ENCODE results near the gene FBLN7.

FBLN7 gene

DNA sequence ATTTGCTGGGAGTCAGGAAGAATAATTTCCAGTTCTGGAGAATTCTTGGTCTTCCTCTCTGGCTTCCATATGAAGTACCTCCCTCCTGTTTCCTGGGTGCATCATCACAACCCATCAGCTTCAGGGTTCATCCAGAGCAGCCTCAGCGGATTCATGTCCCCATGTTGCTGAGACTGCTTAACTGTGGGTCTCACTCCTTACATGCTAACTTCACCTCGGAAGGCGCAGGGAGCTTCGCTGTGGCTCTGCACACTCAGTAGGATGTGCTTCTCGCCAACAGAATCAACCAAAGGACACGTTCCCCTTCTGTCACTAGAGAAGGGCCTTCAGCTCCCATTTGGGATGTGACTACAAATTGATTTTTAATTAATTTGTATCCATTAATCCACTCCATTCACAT is 24.2 kb downstream of the FBLN7 start:
- ChIA-PET CTCF (interaction anchor here (0.6 kb wide), 1 partner anchor 261 kb away, joined by 3 read pairs; no protein-coding TSS in a partner anchor), POLR2A (no interaction called here)
- H3K27ac ChIP-seq (ENCODE audit: extremely low read depth, low read depth, low read length), result no peak overlapping the region

DNA sequence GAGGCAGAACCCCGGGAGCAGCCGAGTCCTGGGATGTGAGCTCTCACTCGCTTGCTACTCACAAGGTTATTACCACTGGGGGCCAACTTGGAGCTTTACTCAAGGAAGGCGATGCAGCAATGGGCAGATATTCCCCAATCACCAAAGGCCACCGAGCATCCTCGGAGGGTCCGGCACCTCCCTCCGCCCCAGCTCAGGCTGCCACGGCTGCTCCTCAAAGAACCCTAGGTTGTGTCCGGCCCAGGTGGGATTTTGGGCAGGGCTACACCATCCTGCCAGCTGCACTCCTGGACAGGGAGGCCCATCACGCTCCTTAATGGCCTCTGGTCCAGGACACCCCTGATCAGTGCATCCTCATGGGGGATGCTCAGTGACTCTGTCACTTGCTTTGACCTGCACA is 24.8 kb downstream of the FBLN7 start:
- no peak for TF ChIP-seq OVOL3 (tag by site-specific recombination; IDR thresholded peaks at IDR 0.05)
- TF ChIP-seq GLI4 (tag by site-specific recombination; IDR thresholded peaks at IDR 0.05), result no peak
- no peak for TF ChIP-seq ZNF701 (tag by site-specific recombination; IDR thresholded peaks at IDR 0.05)
- no peak for TF ChIP-seq HOXD13 (CRISPR knock-in tag; IDR thresholded peaks at IDR 0.05; ENCODE audit: borderline replicate concordance)
- TF ChIP-seq ZXDB (tag by site-specific recombination; IDR thresholded peaks at IDR 0.05), result no peak
- TF ChIP-seq ZNF140 (tag by site-specific recombination; IDR thresholded peaks at IDR 0.05), result no peak
- no peak for TF ChIP-seq SP3 (tag by site-specific recombination; IDR thresholded peaks at IDR 0.05)
- TF ChIP-seq ZSCAN30 (tag by site-specific recombination; IDR thresholded peaks at IDR 0.05), result no peak
- TF ChIP-seq ZNF138 (tag by site-specific recombination; IDR thresholded peaks at IDR 0.05; ENCODE audit: borderline replicate concordance), result no peak
- TF ChIP-seq ZNF549 (tag by site-specific recombination; IDR thresholded peaks at IDR 0.05), result no peak
- TF ChIP-seq ZNF473 (tag by site-specific recombination; IDR thresholded peaks at IDR 0.05), result no peak
- TF ChIP-seq, protein P1, sequence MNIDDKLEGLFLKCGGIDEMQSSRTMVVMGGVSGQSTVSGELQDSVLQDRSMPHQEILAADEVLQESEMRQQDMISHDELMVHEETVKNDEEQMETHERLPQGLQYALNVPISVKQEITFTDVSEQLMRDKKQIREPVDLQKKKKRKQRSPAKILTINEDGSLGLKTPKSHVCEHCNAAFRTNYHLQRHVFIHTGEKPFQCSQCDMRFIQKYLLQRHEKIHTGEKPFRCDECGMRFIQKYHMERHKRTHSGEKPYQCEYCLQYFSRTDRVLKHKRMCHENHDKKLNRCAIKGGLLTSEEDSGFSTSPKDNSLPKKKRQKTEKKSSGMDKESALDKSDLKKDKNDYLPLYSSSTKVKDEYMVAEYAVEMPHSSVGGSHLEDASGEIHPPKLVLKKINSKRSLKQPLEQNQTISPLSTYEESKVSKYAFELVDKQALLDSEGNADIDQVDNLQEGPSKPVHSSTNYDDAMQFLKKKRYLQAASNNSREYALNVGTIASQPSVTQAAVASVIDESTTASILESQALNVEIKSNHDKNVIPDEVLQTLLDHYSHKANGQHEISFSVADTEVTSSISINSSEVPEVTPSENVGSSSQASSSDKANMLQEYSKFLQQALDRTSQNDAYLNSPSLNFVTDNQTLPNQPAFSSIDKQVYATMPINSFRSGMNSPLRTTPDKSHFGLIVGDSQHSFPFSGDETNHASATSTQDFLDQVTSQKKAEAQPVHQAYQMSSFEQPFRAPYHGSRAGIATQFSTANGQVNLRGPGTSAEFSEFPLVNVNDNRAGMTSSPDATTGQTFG (tag by site-specific recombination; IDR thresholded peaks at IDR 0.05; ENCODE audit: borderline replicate concordance), result no peak
- no peak for TF ChIP-seq ZNF514 (tag by site-specific recombination; IDR thresholded peaks at IDR 0.05)
- no peak for TF ChIP-seq MEIS1 (CRISPR knock-in tag; IDR thresholded peaks at IDR 0.05; ENCODE audit: borderline replicate concordance)
- TF ChIP-seq SALL2 (tag by site-specific recombination; IDR thresholded peaks at IDR 0.05; ENCODE audit: borderline replicate concordance), result no peak
- TF ChIP-seq ZNF341 (tag by site-specific recombination; IDR thresholded peaks at IDR 0.05; ENCODE audit: low read depth), result no peak
- no peak for TF ChIP-seq ZNF521 (tag by site-specific recombination; IDR thresholded peaks at IDR 0.05)
- TF ChIP-seq, protein P2, sequence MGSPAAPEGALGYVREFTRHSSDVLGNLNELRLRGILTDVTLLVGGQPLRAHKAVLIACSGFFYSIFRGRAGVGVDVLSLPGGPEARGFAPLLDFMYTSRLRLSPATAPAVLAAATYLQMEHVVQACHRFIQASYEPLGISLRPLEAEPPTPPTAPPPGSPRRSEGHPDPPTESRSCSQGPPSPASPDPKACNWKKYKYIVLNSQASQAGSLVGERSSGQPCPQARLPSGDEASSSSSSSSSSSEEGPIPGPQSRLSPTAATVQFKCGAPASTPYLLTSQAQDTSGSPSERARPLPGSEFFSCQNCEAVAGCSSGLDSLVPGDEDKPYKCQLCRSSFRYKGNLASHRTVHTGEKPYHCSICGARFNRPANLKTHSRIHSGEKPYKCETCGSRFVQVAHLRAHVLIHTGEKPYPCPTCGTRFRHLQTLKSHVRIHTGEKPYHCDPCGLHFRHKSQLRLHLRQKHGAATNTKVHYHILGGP (tag by site-specific recombination; IDR thresholded peaks at IDR 0.05), result no peak
- no peak overlapping the region for H3K27ac ChIP-seq (ENCODE audit: extremely low read depth, low read depth, low read length)
- CTCF ChIA-PET, result interaction anchor here (0.6 kb wide), 1 partner anchor 261 kb away, joined by 3 read pairs; no protein-coding TSS in a partner anchor
- H3K4me3 ChIP-seq (ENCODE audit: low read depth, low read length), result no peak overlapping the region
- H3K4me1 ChIP-seq (ENCODE audit: control insufficient read depth, insufficient read depth, low read length), result no peaks in the 10 kb centered on the region
- POLR2A ChIA-PET, result no interaction called here
- H3K36me3 ChIP-seq (ENCODE audit: control insufficient read depth in 2 of 2, insufficient read depth in 1 of 2, low read length in 2 of 2), result no peaks in the 10 kb centered on the region
- no peaks in the 10 kb centered on the region for H3K9me3 ChIP-seq (ENCODE audit: control insufficient read depth, insufficient read depth, low read depth, low read length)

More for the DNA sequence above, 24.2 kb downstream of the FBLN7 start:
- Histone ChIP-seq H3K36me3 (ENCODE audit: control insufficient read depth in 2 of 2, insufficient read depth in 1 of 2, low read length in 2 of 2) (no peaks in the 10 kb centered on the region), H3K4me1 (ENCODE audit: control insufficient read depth, insufficient read depth, low read length) (no peaks in the 10 kb centered on the region), H3K4me3 (ENCODE audit: low read depth, low read length) (no peak overlapping the region), H3K9me3 (ENCODE audit: control insufficient read depth, insufficient read depth, low read depth, low read length) (no peaks in the 10 kb centered on the region)
- TF ChIP-seq ZNF248 (tag by site-specific recombination; IDR thresholded peaks at IDR 0.05) (no peak), ZNF341 (tag by site-specific recombination; IDR thresholded peaks at IDR 0.05; ENCODE audit: low read depth) (no peak), ZNF114 (tag by site-specific recombination; IDR thresholded peaks at IDR 0.05) (no peak), BCL11A (tag by site-specific recombination; IDR thresholded peaks at IDR 0.05; ENCODE audit: low read depth) (no peak), ZBTB17 (tag by site-specific recombination; IDR thresholded peaks at IDR 0.05) (no peak), ZNF785 (tag by site-specific recombination; IDR thresholded peaks at IDR 0.05) (no peak), ZNF2 (tag by site-specific recombination; IDR thresholded peaks at IDR 0.05) (no peak), ZNF521 (tag by site-specific recombination; IDR thresholded peaks at IDR 0.05) (no peak), ZNF174 (tag by site-specific recombination; IDR thresholded peaks at IDR 0.05) (no peak)
- TF ChIP-seq, protein P3, sequence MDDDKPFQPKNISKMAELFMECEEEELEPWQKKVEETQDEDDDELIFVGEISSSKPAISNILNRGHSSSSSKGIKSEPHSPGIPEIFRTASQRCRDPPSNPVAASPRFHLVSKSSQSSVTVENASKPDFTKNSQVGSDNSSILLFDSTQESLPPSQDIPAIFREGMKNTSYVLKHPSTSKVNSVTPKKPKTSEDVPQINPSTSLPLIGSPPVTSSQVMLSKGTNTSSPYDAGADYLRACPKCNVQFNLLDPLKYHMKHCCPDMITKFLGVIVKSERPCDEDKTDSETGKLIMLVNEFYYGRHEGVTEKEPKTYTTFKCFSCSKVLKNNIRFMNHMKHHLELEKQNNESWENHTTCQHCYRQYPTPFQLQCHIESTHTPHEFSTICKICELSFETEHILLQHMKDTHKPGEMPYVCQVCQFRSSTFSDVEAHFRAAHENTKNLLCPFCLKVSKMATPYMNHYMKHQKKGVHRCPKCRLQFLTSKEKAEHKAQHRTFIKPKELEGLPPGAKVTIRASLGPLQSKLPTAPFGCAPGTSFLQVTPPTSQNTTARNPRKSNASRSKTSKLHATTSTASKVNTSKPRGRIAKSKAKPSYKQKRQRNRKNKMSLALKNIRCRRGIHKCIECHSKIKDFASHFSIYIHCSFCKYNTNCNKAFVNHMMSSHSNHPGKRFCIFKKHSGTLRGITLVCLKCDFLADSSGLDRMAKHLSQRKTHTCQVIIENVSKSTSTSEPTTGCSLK (tag by site-specific recombination; IDR thresholded peaks at IDR 0.05), result no peak

Measured in HEK293 (cell line).